NT2/D1 (cell line): Measurements from ENCODE around the gene PSTPIP2.

ENCODE experiments used
- SUZ12 ChIP-seq: IDR thresholded peaks from 2 replicates; pipeline ENCODE4 v1.6.1; 2011; ENCODE audit not compliant: insufficient read length, insufficient read depth; ENCODE audit errors: extremely low read depth
- YY1 ChIP-seq: IDR thresholded peaks from 2 replicates; pipeline ENCODE4 v1.6.1; 2011; ENCODE audit not compliant: insufficient read length, insufficient read depth
- ZNF274 ChIP-seq: IDR thresholded peaks from 2 replicates; pipeline ENCODE4 v1.6.1; 2011; ENCODE audit warnings: mild to moderate bottlenecking, low read depth, low read length

GRCh38 chr18:46040033-46040746 is 31.9 kb downstream of the PSTPIP2 start:
- TF ChIP-seq ZNF274 (no peak), YY1 (no peak), SUZ12 (no peak)
